Activated T-cell treated with anti-CD3 and anti-CD28 coated beads, Interleukin-2, amount 50 U/mL, for 4 hours (primary cell): ENCODE results near the gene BMAL1. TPM values are rescaled to one million over a fixed set of nuclear protein-coding genes. Genes with fewer than 3 reads are reported as not detected.
"Not testable (repeated sequence)": the region's sequence is repeated elsewhere in the genome, so short reads cannot be mapped to it uniquely, and the experiment has no call there.

Source experiments
- ATAC-seq, 2 donors: fragments of 200-7000 bp; cut with Tn5 transposase; one replicate each; pipeline ENCODE4 v1.10.0; 2021
- DNase-seq: peaks from one replicate; pipeline ENCODE4 v3.0.0-alpha.2; 2020
- H3K27me3 Mint-ChIP-seq: one replicate; pipeline ENCODE4 v1.8.0; 2021; ENCODE audit warnings: low read depth, mixed read lengths
- H3K36me3 Mint-ChIP-seq: one replicate; pipeline ENCODE4 v1.8.0; 2022; ENCODE audit warnings: mixed read lengths; ENCODE audit not compliant: insufficient read depth
- H3K4me1 Mint-ChIP-seq: one replicate; pipeline ENCODE4 v1.8.0; 2021; ENCODE audit warnings: low read depth, mixed read lengths
- H3K4me3 Mint-ChIP-seq: one replicate; pipeline ENCODE4 v1.8.0; 2021; ENCODE audit warnings: mild to moderate bottlenecking, moderate library complexity, mixed read lengths
- H3K9me3 Mint-ChIP-seq: one replicate; pipeline ENCODE4 v1.8.0; 2021; ENCODE audit warnings: mixed read lengths
- total RNA-seq, 3 donors: library from RNA; stranded (reverse); gene quantifications; one replicate each; pipeline ENCODE4 v1.2.1, GENCODE V29; 2021

The BMAL1 gene
- total RNA-seq, 3 donors from 2014 or later, result 8.8 to 15.5 (median 14.0) TPM

DNA sequence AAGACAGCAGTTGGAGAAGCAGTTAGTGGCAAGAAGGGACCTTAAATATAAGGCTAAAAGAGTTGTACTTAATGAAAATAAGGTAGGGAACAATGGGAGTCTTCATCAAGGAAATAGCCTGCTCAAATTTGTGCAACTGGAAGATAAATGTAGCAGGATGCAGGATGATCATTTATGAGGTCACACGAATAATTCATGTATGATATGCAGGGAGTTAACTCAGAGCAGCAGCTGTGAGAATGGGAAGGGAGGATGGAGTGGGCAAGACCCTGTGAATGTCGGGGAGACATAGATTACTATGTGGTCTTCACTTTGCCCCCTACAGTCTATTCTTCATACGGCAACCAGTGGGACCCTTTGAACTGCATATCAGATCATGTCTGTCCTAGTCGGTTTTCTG, 25.2 kb upstream of the BMAL1 start:
- ATAC-seq (no peak), DNase-seq (no peak)
- Mint-ChIP-seq H3K4me3 (no peak overlapping the region), H3K27me3 (peaks cover 1% of the 10 kb centered on the region), H3K9me3 (no peaks in the 10 kb centered on the region), H3K4me1 (no peaks in the 10 kb centered on the region), H3K36me3 (no peaks in the 10 kb centered on the region)

DNA sequence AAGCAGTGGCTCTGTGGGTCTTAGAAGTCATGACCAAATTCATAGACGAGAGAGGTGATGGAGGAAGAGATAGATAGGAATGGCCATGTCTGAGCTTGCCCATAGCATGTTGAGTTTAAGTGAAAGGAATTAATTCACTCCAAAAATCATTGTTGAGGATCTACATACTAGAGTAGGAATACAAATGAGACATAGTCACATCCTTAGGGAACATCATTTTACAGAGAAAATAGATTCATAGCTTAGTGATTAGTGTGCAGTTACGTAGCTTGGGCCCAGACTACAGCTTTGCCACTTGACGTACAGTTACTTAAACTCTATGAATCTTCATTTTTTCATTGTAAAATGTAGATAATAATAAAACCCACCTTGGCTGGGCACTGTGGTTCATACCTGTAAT, 21.4 kb upstream of the BMAL1 start:
- H3K36me3 Mint-ChIP-seq, result no peaks in the 10 kb centered on the region
- ATAC-seq, result no peak
- peaks cover 18% of the 10 kb centered on the region for H3K4me1 Mint-ChIP-seq
- no peak for DNase-seq
- H3K27me3 Mint-ChIP-seq, result no peaks in the 10 kb centered on the region
- no peaks in the 10 kb centered on the region for H3K9me3 Mint-ChIP-seq
- no peak overlapping the region for H3K4me3 Mint-ChIP-seq

DNA sequence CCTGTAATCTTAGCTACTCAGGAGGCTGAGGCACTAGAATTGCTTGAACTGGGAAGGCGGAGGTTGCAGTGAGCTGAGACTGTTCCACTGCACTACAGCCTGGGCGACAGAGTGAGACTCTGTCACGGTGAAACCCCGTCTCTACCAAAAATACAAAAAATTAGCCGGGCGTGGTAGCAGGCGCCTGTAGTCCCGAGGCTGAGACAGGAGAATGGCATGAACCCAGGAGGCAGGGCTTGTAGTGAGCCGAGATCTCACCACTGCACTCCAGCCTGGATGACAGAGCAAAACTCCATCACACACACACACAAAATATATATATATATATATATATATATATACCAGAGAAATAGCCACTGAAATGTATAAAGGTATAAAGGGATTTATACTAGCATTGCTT, 19.5 kb upstream of the BMAL1 start:
- not testable (repeated sequence) for H3K4me3 Mint-ChIP-seq, H3K9me3 Mint-ChIP-seq, DNase-seq, H3K27me3 Mint-ChIP-seq, H3K36me3 Mint-ChIP-seq, ATAC-seq
- H3K4me1 Mint-ChIP-seq, result peaks cover 18% of the 10 kb centered on the region

DNA sequence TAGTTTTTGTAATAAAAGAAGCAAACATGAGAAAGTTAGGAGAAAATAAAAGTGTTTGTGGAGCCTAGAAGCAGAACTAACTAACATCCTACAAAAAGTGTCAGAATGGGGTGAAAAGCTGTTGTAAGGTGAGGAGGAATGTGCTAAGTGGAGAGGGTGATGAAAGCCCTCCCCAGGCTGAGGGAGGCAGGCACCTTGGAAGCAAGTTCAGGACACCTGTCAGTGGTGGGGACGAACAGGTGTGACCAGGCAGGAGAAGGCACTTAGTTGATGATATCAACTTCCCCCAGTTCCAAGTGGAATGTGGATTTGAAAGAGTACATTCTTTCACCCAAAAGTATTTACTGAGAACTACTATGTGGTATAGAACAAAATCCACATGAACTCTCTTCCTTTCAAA, 18.7 kb upstream of the BMAL1 start:
- no peak overlapping the region for H3K4me3 Mint-ChIP-seq
- ATAC-seq (no peak), DNase-seq (no peak)
- no peaks in the 10 kb centered on the region for H3K36me3 Mint-ChIP-seq
- H3K27me3 Mint-ChIP-seq, result peaks cover 2% of the 10 kb centered on the region
- H3K9me3 Mint-ChIP-seq, result no peaks in the 10 kb centered on the region
- peaks cover 18% of the 10 kb centered on the region for H3K4me1 Mint-ChIP-seq

DNA sequence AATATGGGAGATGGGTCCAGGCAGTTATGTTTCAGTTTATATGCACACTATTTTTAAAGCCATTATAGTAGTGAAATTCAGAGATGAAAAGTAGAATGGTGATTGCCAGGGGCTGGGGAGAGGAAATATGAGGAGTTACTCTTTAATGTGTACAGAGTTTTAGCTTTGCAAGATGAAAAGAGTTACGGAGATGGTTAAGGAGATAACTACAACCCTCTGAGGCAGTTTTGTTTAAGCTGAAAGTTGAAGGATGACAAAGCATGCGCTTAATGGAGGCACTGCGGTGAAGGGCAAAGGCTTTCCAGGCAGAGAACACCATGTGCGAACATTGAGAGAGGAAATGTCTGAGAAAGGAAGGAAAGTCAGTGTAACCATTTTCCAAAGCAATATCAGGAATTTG, 18.2 kb upstream of the BMAL1 start:
- Mint-ChIP-seq H3K36me3 (no peaks in the 10 kb centered on the region), H3K4me3 (peak overlapping the region; percentile 12), H3K27me3 (peaks cover 3% of the 10 kb centered on the region), H3K9me3 (no peaks in the 10 kb centered on the region), H3K4me1 (peaks cover 18% of the 10 kb centered on the region)
- no peak for DNase-seq
- ATAC-seq, result peak in 1 of 2 donors; percentile 37

DNA sequence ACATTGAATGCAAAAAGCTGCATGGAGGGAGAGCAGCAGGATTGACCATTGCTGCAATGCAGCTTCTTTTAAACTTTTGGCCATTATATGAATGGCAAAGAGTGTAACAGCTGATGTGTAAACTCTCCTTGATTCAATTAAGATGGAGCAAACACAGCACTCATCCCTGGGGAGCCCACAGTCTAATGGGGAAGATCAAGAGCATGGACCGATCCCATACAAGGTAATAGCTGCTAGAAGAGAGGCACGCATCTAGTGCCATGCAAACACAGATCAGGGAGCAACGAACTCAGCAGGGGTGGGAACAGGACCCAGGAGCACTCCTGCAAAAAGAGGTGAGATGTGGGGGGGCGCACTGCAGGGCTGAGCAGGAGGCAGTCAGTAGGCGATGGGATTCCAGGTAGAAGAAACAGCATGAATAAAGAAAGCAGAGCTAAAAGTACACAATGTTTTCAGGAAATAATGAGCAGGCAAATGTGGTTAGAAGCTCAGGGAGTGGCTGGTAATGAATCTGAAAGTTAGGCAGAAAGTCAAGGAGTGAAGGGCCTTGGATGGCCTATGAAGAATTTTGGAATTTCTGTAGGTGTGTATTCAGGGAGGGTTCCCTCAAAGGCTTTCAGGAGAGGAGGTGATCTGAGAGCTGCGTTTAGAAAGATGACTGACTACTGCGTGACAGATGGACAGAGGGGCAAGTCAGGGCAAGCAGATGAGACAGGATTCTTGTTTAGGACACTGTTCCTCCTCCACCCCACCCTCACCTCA, 17.2 kb upstream of the BMAL1 start:
- Mint-ChIP-seq H3K27me3 (peaks cover 5% of the 10 kb centered on the region), H3K4me1 (peaks cover 18% of the 10 kb centered on the region), H3K4me3 (no peak overlapping the region), H3K36me3 (no peaks in the 10 kb centered on the region), H3K9me3 (no peaks in the 10 kb centered on the region)
- ATAC-seq (peak in 1 of 2 donors; percentile 10), DNase-seq (no peak)

DNA sequence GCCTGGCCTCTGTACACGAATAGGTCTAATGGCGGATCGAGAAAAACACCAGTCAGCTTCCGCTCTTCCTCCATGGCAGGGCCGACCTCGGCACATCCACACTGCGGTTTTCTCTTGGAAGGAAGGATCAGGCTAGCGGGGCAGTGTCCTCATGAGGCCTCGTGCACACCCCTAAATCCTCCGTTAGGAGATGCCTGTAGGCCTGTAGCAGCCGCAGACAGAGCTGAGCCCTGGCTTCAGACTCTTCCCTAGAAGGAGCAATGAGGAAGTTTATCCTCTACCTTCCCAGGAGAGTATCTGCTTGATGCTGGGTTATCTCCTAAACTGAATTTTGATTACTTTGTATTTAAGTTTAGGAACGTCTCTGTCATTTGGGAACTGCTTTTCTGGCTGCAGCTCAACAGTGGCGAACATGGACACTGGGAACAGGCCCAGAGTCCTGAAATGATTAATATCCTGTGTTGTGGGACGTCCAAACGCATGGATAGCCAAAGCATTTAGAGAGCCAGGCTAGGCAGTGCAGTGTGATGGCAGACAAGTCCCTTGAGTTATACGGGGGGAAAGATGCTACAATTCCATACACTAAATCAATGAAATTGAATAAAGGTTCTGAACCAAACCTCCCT, 16.5 kb upstream of the BMAL1 start:
- Mint-ChIP-seq H3K36me3 (no peaks in the 10 kb centered on the region), H3K9me3 (no peaks in the 10 kb centered on the region), H3K27me3 (peaks cover 7% of the 10 kb centered on the region), H3K4me3 (no peak overlapping the region), H3K4me1 (peaks cover 18% of the 10 kb centered on the region)
- ATAC-seq, result no peak
- no peak for DNase-seq

DNA sequence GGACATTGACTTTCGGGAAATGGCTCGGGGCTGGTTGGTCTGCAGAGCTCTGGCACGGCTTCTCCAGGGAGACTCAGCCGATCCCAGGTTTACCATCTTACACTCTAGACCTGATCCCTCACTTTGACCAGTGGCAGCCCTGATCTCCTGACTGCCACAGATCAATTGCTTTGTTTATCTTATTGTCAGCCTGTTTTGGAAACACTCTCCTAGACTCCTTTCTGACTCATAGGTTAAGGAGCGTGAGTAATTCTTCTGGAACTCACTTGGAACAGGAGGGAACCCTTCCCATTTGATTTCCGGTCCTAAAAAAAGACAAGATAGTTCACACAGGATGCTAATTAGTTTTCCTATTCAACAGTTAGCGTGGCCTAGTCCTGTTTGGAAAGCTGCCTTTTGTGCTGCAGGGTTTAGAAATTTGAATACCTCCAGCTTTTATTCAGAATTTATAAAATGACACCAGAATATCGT, 16.0 kb upstream of the BMAL1 start:
- Mint-ChIP-seq H3K9me3 (no peaks in the 10 kb centered on the region), H3K27me3 (peaks cover 10% of the 10 kb centered on the region), H3K4me3 (no peak overlapping the region), H3K4me1 (peaks cover 18% of the 10 kb centered on the region), H3K36me3 (no peaks in the 10 kb centered on the region)
- DNase-seq, result no peak
- no peak for ATAC-seq

DNA sequence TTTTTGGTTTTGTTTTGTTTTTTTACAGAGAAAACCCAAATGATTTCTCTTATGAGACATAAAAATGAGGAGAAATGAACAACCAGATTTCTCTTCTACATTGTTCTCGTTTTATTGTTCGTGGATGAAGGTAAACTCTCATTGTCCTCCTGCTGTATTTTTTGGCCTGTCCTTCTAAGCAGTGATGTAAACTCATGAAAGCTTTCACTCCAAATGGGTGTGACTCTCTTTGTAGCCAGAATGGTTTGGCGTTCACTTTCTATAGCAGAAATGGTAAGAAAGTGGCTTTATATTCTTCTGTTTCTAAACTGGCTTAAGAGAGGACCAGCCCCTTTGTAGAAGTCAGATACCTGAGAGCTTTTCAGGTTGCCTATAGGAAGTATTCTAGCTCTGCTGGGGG, 15.5 kb upstream of the BMAL1 start:
- Mint-ChIP-seq H3K27me3 (peaks cover 10% of the 10 kb centered on the region), H3K4me1 (peaks cover 18% of the 10 kb centered on the region), H3K4me3 (no peak overlapping the region), H3K9me3 (no peaks in the 10 kb centered on the region), H3K36me3 (no peaks in the 10 kb centered on the region)
- DNase-seq, result no peak
- ATAC-seq, result no peak

DNA sequence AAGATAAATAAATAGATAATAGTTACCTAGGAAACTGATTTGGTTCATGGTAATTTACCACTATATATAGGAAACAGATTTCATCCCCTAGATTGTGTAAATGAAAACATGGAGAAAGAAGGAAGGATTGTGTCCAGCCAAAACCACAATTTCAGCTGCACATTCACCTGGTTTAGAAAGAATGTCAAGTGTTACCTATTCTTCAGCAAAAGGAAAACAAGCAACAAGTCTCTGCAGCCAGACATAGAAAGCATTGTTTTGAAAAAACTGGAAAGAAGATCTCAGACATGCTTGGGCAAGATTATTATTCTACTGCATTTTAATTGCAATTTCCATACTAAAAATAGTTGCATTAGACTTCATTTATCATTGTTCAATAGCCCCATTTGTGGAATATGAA, 8.8 kb upstream of the BMAL1 start:
- Mint-ChIP-seq H3K4me1 (no peaks in the 10 kb centered on the region), H3K27me3 (peaks cover 19% of the 10 kb centered on the region), H3K36me3 (no peaks in the 10 kb centered on the region), H3K9me3 (no peaks in the 10 kb centered on the region), H3K4me3 (no peak overlapping the region)
- DNase-seq (no peak), ATAC-seq (no peak)

DNA sequence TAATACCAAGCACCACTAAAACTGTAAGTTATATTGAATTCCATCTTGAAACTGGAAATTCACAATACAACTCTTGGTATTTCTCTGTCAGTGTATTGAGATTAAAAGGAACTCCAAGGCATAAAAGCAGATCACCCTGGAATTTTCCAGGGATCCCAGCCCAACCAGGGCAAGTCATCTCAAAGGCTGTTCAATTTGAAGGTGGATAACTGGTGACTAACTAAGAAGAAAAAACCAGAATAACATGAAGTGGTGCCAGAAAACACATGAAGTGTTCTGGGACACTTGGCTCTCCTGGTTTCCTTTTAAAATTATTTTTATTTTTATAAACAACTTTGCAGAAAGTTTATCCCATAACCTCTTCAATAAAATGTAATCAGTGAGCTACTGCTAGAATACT, 7.8 kb upstream of the BMAL1 start:
- ATAC-seq (no peak), DNase-seq (no peak)
- H3K4me3 Mint-ChIP-seq, result no peak overlapping the region
- H3K9me3 Mint-ChIP-seq, result no peaks in the 10 kb centered on the region
- H3K27me3 Mint-ChIP-seq, result peaks cover 17% of the 10 kb centered on the region
- H3K36me3 Mint-ChIP-seq, result no peaks in the 10 kb centered on the region
- H3K4me1 Mint-ChIP-seq, result no peaks in the 10 kb centered on the region

DNA sequence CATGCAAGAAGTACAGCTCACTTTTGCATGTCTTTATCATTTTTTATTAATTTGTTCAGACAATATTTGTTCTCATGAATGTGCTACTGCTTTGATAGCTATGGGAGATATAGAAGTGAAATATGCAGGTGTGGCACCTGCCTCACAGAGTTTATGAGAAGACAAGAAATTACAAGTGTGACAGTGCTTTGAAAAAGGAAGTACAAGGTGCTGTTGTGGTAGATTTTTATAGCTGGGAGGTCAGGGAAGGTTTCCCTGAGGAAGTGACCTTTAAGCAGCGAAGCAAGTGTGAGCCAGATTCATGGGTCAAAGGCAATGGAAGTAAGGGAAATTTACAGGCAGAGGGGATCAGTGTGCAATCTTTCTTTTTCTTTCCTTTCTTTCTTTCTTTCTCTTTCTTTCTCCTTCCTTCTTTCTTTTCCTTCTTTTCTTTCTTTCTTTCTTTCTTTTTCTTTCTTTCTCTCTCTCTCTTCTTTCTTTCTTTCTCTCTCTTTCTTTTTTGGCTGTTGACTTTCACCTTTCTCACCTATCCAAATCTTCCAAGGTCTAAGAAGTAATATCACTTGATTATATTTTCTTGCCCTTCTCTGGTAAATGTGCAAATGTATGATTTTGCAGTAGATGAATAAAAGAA, 6.4 kb upstream of the BMAL1 start:
- Mint-ChIP-seq H3K27me3 (peaks cover 11% of the 10 kb centered on the region), H3K9me3 (no peaks in the 10 kb centered on the region), H3K4me3 (no peak overlapping the region), H3K36me3 (no peaks in the 10 kb centered on the region), H3K4me1 (peaks cover 4% of the 10 kb centered on the region)
- no peak for DNase-seq
- no peak for ATAC-seq

DNA sequence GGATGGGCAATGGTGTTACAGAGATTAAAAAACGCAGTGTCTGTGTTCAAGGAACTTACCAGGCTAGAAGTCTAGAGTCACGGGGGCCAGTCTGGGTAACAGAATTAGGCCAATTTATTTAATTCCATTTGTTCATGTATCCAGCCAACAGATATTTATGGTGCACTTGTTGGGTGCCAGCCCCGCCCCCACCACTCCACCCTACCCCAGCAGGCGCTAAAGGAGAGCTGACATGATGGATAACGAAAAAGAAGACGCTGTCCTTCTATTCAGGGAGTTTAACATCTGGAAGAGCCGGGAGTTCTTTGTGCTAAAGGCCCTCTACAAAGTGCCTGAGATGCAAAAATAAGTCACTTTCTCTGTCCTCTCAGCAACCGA, 1.1 kb upstream of the BMAL1 start:
- ATAC-seq (no peak), DNase-seq (no peak)
- Mint-ChIP-seq H3K4me3 (peak overlapping the region; percentile 98), H3K36me3 (no peaks in the 10 kb centered on the region), H3K4me1 (peaks cover 41% of the 10 kb centered on the region), H3K27me3 (peaks cover 1% of the 10 kb centered on the region), H3K9me3 (no peaks in the 10 kb centered on the region)

DNA sequence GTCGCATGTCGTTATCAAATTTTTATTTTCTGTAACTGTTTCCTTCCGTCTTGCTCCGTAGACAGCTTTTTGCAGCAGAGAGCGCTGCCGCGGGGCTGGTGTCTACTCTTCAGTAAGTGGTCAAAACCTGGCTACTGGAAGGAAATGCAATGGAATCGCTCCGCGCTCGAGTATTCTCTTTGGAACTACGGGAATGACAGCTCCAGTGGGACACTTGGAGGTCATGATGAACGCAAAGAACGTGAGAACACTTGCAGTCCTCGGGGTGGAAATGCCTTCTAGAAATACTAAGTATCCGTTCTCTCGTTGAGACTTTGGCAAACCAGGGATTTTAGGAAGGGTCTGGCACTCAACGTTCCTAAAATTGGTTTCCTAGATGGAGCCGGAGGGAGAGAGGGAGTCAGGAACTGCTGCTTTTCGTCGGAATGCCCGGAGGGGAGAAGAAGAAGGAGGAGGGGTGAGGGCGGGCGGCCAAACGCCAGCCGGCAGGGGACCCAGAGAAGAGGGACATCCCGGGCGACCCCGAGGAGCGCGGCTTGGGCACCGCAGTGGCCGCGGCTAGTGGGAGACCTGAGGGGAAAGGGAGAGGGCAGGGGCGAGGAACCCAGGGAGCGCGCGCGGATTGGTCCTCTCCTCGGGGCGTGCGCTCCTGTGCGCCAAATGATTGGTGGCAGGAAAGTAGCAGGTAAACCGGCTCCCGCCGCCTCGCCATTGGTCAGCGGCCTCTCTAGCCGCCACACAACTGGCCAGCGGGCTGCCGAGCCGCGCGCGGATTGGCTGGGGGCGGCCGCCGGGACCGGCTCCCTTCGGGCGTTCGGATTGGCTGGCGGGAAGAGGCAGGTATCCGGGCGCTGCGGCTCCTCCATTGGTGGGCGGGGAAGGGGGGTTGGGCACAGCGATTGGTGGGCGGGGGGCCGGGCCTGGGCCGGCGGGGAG, 490 bp upstream of the BMAL1 start:
- Mint-ChIP-seq H3K27me3 (no peaks in the 10 kb centered on the region), H3K4me1 (peaks cover 47% of the 10 kb centered on the region), H3K36me3 (peaks cover 4% of the 10 kb centered on the region), H3K4me3 (peak overlapping the region; percentile 98), H3K9me3 (no peaks in the 10 kb centered on the region)
- ATAC-seq, result peak; percentile 87 to 88
- peak; percentile 93 for DNase-seq
